ENCODE results near the gene MVB12B.
A peak's percentile ranks its signal among the peaks of the same experiment; 100 is the strongest.

DNA sequence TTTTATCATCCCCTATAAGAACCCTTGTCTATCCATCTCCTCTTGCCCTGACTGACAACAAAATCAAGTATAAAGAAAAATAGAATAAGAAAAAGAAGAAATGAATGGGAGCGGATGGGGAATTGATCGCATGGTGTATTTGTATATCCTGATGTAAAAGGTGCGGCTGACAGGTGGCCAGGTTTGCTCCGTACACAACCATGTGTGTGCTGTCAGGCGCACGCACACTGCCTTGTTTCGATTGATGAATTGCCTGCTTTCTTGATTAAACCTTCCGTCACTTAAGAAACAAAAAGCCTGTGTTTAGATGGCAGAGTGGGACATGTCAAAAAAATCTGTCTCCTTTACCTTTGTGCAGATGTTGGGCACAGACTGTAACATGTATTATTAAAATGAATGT lies 102.6 kb downstream of the MVB12B start:
- TF ChIP-seq EP300 (conservative IDR thresholded peaks at IDR 0.05; ENCODE audit: poor library complexity, severe bottlenecking) = peak; percentile 79
- TF ChIP-seq, protein P1, sequence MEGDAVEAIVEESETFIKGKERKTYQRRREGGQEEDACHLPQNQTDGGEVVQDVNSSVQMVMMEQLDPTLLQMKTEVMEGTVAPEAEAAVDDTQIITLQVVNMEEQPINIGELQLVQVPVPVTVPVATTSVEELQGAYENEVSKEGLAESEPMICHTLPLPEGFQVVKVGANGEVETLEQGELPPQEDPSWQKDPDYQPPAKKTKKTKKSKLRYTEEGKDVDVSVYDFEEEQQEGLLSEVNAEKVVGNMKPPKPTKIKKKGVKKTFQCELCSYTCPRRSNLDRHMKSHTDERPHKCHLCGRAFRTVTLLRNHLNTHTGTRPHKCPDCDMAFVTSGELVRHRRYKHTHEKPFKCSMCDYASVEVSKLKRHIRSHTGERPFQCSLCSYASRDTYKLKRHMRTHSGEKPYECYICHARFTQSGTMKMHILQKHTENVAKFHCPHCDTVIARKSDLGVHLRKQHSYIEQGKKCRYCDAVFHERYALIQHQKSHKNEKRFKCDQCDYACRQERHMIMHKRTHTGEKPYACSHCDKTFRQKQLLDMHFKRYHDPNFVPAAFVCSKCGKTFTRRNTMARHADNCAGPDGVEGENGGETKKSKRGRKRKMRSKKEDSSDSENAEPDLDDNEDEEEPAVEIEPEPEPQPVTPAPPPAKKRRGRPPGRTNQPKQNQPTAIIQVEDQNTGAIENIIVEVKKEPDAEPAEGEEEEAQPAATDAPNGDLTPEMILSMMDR (IDR thresholded peaks at IDR 0.05; ENCODE audit: poor library complexity, severe bottlenecking) = no peak
- TF ChIP-seq RAD21 (conservative IDR thresholded peaks at IDR 0.05) = no peak
- peak; percentile 48 for TF ChIP-seq POLR2AphosphoS5 (IDR thresholded peaks at IDR 0.05)
- no peak for TF ChIP-seq EZH2 (IDR thresholded peaks at IDR 0.05; ENCODE audit: borderline replicate concordance, insufficient read depth, low read length, poor library complexity, severe bottlenecking)
- no peak for TF ChIP-seq SMC3 (conservative IDR thresholded peaks at IDR 0.05; ENCODE audit: poor library complexity)
- peak; percentile 61 for TF ChIP-seq MXI1 (conservative IDR thresholded peaks at IDR 0.05; ENCODE audit: poor library complexity, severe bottlenecking)
- no peak for TF ChIP-seq TAF1 (IDR thresholded peaks at IDR 0.05; ENCODE audit: low read depth)
- TF ChIP-seq REST (IDR thresholded peaks at IDR 0.05; ENCODE audit: borderline replicate concordance) = no peak
